Activated CD8-positive, alpha-beta memory T cell treated with anti-CD3 and anti-CD28 coated beads, Interleukin-2, amount 10 ng/mL, durations not matched to agents 7 days and 5 days (primary cell): Measurements from ENCODE around the gene MAPK1. TPM values are rescaled to one million over a fixed set of nuclear protein-coding genes. Genes with fewer than 3 reads are reported as not detected.
"Not testable (repeated sequence)": the region's sequence is repeated elsewhere in the genome, so short reads cannot be mapped to it uniquely, and the experiment has no call there.

Experiments used
- ATAC-seq: fragments of 150-1000 bp; cut with Tn5 transposase; one replicate; pipeline ENCODE4 v1.10.0; 2021; ENCODE audit warnings: moderate library complexity
- CTCF ChIA-PET: fragments of 350-600 bp; sonication (Branson Sonifier 250); formaldehyde crosslinking; loops from one replicate; lab custom pipeline; 2021; ENCODE audit warnings: antibody characterized with exemption; lab: Charles Lee
- DNase-seq: peaks from one replicate; pipeline ENCODE4 v3.0.0-alpha.2; 2020
- H3K27ac Mint-ChIP-seq: one replicate; pipeline ENCODE4 v1.8.0; 2021; ENCODE audit warnings: mild to moderate bottlenecking, mixed read lengths
- H3K27me3 Mint-ChIP-seq: one replicate; pipeline ENCODE4 v1.8.0; 2021; ENCODE audit warnings: mixed read lengths
- H3K36me3 Mint-ChIP-seq: one replicate; pipeline ENCODE4 v1.8.0; 2021; ENCODE audit warnings: mild to moderate bottlenecking, mixed read lengths
- H3K4me1 Mint-ChIP-seq: one replicate; pipeline ENCODE4 v1.8.0; 2021; ENCODE audit warnings: mixed read lengths
- H3K4me3 Mint-ChIP-seq: one replicate; pipeline ENCODE4 v1.8.0; 2021; ENCODE audit warnings: mild to moderate bottlenecking, moderate library complexity, mixed read lengths
- H3K9me3 Mint-ChIP-seq: one replicate; pipeline ENCODE4 v1.8.0; 2022; ENCODE audit warnings: low read depth, mixed read lengths
- total RNA-seq, 2 experiments: library from RNA; stranded (reverse); gene quantifications; one replicate each; pipeline ENCODE4 v1.2.3, GENCODE V29; 2021

The MAPK1 gene
- total RNA-seq, 2 experiments from 2014 or later: 110 to 112 TPM

DNA sequence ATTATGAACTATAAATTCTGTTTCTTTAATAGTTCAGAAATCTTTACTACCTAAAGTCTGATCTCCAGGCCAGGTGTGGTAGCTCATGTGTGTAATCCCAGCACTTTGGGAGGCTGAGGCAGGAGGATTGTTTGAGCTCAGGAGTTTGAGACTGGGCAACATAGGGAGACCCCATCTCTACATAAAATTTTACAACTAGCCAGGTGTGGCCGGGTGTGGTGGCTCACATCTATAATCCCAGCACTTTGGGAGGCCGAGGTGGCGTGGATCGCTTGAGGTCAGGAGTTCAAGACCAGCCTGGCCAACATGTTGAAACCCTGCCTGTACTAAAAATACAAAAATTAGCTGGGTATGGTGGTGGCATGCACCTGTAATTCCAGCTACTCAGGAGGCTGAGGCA is 5.3 kb upstream of the MAPK1 start:
- not testable (repeated sequence) for ATAC-seq, H3K9me3 Mint-ChIP-seq, H3K36me3 Mint-ChIP-seq, DNase-seq, H3K27ac Mint-ChIP-seq, H3K4me3 Mint-ChIP-seq
- H3K27me3 Mint-ChIP-seq: peaks cover 23% of the 10 kb centered on the region
- H3K4me1 Mint-ChIP-seq: peaks cover 28% of the 10 kb centered on the region
- CTCF ChIA-PET: interaction anchor here (0.8 to 1.5 kb wide), 2 partner anchors 64 to 80 kb away, joined by 3 read pairs; partner anchors contain the start of gene PPM1F

DNA sequence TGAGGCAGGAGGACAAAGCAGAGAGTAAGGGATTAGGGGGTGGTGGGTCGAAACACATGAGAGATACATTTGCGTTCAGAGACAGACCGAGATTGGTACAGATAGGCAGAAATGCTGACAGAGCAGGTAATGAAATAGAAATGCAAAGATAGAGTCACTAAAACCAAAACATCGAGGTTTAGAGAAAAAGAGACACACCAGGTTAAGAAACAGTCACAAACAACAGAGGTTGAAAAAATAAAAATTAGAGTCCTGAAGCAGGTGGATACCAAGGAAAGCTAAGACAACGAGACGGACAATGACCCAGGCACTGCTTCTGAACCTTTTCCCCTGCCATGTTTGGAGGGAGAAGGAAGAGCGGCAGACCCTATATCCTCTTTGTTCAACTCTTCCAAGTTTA is 1.2 kb upstream of the MAPK1 start:
- Mint-ChIP-seq H3K27ac (peak overlapping the region; percentile 49), H3K27me3 (peaks cover 20% of the 10 kb centered on the region), H3K36me3 (peaks cover 15% of the 10 kb centered on the region), H3K9me3 (no peaks in the 10 kb centered on the region), H3K4me3 (peak overlapping the region; percentile 27), H3K4me1 (peaks cover 26% of the 10 kb centered on the region)
- DNase-seq: no peak
- no peak for ATAC-seq
- CTCF ChIA-PET: interaction anchor here (0.6 to 2.0 kb wide), 4 partner anchors 9 to 119 kb away, joined by 3 to 8 read pairs (median 4); no protein-coding TSS in a partner anchor

DNA sequence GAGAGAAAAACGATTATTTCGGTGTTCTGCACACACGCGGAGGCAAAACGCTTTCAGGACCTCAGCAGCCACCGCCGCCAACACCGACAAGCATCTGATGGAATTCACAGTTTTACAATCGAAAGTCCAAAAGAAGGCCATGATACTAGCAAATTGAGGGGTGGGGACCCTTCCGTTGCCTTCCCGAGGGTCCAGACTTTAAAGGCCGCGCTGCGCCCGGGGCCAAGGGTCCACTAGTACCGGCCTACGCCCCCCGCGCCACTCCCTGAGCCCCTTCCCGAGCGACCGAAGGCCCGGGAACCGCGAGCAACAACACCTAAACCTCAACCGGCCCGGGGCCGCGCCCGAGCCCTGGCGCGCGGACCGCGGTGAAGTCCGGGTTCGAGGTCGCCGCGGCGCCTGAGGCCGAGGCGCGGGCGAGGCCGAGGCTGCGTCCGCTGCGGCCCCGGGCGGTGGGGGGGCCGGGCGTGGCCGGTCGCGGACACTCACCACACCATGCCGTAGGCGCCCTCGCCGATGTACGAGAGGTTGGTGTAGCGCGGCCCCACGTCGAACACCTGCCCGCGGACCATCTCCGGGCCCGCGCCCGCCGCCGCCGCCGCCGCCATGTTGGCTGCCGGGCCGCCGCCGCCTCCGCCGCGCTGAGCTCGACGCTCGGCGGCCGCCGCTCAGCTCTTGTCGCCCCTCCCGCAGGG is 465 bp downstream of the MAPK1 start:
- Mint-ChIP-seq H3K36me3 (peaks cover 22% of the 10 kb centered on the region), H3K27ac (peak overlapping the region; percentile 77), H3K27me3 (peaks cover 12% of the 10 kb centered on the region), H3K9me3 (no peaks in the 10 kb centered on the region), H3K4me1 (peaks cover 37% of the 10 kb centered on the region), H3K4me3 (peak overlapping the region; percentile 86)
- no peak for ATAC-seq
- CTCF ChIA-PET: interaction anchor here (1.1 to 2.0 kb wide), 5 partner anchors 9 to 220 kb away, joined by 3 to 8 read pairs (median 4); partner anchors contain the start of gene PPM1F
- DNase-seq: peak; percentile 58

DNA sequence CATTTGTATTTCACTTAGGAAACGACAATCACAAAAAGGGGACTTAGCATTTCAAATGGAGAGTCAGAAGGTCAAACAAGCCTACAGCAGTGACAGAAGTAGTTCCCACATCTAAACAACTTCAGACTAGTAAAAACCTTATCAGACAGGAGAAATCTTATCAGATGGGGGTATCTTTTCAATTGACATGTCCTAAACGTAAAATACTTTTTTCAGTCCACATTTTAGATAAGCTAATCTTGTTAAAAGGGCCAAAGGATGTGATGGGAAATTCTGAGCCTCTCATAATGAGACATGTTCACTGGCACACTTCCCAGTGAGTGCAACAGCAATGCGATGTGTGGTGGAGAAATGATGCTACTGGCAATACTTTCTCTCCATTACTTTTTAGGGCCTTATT is 2.4 kb downstream of the MAPK1 start:
- H3K27ac Mint-ChIP-seq: no peak overlapping the region
- DNase-seq: no peak
- peaks cover 6% of the 10 kb centered on the region for H3K27me3 Mint-ChIP-seq
- H3K9me3 Mint-ChIP-seq: no peaks in the 10 kb centered on the region
- no peak for ATAC-seq
- H3K4me1 Mint-ChIP-seq: peaks cover 50% of the 10 kb centered on the region
- CTCF ChIA-PET: interaction anchor here (1.0 to 2.2 kb wide), 2 partner anchors 73 to 97 kb away, joined by 4 to 6 read pairs; no protein-coding TSS in a partner anchor
- H3K4me3 Mint-ChIP-seq: peak overlapping the region; percentile 24
- H3K36me3 Mint-ChIP-seq: peaks cover 22% of the 10 kb centered on the region

DNA sequence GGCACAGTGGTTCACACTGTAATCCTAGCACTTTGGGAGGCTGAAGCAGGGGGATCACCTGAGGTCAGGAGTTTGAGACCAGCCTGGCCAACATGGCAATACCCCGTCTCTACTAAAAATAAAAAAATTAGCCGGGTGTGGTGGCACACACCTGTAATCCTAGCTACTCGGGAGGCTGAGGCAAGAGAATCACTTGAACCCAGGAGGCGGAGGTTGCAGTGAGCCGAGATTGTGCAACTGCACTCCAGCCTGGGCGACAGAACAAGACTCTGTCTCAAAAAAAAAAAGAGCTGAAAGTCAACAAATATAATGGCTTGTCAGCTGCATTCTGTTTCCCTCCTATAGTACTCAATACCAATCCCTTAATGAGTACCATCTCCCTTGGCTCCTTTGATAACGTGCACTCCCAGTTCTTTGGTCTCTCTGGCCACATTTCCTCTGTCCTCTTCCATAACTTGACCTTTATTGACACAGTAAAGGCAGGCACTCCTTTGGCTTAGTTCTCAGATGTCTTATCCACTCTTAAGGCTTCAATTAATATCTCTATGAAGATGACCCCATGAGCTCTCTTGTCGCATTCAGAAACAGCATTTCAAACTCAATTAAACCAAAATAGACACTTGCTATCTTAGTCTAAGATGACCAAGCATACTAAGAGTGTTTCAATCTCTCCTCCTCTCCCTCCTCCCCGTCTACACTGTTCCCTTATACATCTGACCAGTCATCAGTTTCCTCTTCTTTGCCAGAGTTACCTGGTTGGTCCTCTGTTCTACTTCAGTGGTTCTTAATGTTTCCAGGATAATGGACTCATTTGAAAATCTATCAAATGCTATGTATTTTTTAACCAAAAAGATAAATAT is 4.8 kb downstream of the MAPK1 start:
- no peaks in the 10 kb centered on the region for H3K9me3 Mint-ChIP-seq
- DNase-seq: no peak
- H3K4me3 Mint-ChIP-seq: no peak overlapping the region
- peaks cover 18% of the 10 kb centered on the region for H3K36me3 Mint-ChIP-seq
- peaks cover 61% of the 10 kb centered on the region for H3K4me1 Mint-ChIP-seq
- CTCF ChIA-PET: interaction anchor here (0.7 to 1.2 kb wide), 2 partner anchors 109 to 110 kb away, joined by 3 read pairs; no protein-coding TSS in a partner anchor
- ATAC-seq: no peak
- no peak overlapping the region for H3K27ac Mint-ChIP-seq
- H3K27me3 Mint-ChIP-seq: no peaks in the 10 kb centered on the region

DNA sequence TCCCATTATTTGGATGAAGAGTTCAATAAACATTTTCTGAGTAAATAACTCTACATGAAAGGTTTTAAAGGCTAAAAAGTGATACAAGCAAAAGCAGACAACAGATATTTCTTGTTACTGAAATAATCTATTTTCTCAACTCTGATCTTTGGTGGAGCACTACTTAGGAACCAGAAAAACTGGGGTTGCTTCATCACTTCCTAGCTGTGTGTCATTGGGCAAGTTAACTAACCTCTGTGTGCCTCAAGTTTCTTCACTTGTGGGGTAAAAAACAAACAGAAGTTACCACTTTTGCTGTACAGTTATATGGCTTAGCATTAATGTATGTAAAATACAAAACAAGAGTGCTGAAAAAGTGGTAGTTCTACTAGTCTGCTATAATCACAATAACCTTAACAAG is 5.6 kb downstream of the MAPK1 start:
- Mint-ChIP-seq H3K9me3 (no peaks in the 10 kb centered on the region), H3K4me3 (no peak overlapping the region), H3K27ac (no peak overlapping the region), H3K36me3 (peaks cover 18% of the 10 kb centered on the region), H3K4me1 (peaks cover 67% of the 10 kb centered on the region), H3K27me3 (no peaks in the 10 kb centered on the region)
- DNase-seq (no peak), ATAC-seq (no peak)
- CTCF ChIA-PET: interaction anchor here (0.7 kb wide), 1 partner anchor 110 kb away, joined by 3 read pairs; no protein-coding TSS in a partner anchor

DNA sequence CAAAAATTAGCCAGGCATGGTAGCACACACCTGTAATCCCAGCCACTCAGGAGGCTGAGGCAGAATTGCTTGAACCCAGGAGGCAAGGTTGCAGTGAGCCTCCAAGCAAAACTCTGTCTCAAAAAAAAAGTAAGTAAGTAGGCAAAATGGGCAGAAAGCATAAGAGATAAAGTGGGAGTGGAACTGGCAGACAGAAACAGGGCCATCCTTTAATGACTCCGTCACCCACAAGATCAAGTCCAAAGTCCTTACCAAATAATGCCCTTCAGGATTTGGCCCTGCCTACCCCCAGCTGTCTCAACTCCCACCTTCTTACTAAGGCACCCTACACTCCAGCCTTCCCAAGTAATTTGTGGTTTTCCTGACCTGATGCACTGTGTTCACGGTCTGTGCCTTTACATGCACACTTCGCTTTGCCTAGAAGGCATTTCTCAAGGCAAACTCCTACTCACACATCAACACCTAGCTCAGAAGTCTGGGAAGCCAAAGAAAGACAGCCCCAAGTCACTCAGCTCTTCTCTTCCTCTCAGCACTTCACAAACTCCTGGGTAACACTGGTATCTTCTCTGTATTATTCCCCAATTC is 6.1 kb downstream of the MAPK1 start:
- no peak overlapping the region for H3K4me3 Mint-ChIP-seq
- CTCF ChIA-PET: interaction anchor here (0.7 kb wide), 1 partner anchor 111 kb away, joined by 3 read pairs; no protein-coding TSS in a partner anchor

DNA sequence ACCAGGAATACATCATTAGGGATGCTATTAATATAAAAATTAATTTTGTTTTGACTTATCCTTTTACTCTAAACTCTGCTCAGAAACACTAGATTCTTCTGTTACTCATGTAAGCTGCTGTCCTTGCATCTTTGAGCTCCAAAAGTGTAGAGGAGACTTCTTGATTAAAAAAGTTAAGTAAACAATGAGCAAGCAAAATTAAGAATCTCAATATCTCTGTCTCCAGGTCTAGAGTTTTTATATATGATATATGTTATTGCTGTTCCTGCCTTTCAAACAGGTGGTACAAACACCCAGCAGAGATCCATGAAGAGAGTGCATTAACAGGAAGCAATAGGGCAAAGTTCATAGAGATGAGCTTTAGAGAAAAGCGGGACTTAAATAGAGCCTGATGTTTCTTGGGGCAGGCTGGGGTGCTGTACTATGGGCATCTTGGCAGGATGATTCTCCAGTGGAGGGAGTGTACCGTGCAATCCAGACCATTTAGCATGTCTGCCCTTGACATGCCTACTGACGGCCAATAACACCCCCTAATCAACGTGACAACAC is 6.9 kb downstream of the MAPK1 start:
- ATAC-seq: no peak
- no peak overlapping the region for H3K27ac Mint-ChIP-seq
- H3K27me3 Mint-ChIP-seq: no peaks in the 10 kb centered on the region
- CTCF ChIA-PET: interaction anchor here (1.4 kb wide), 2 partner anchors 92 to 99 kb away, joined by 3 to 5 read pairs; partner anchors contain the start of gene PPM1F
- H3K4me3 Mint-ChIP-seq: no peak overlapping the region
- DNase-seq: no peak
- H3K9me3 Mint-ChIP-seq: no peaks in the 10 kb centered on the region
- H3K4me1 Mint-ChIP-seq: peaks cover 72% of the 10 kb centered on the region
- H3K36me3 Mint-ChIP-seq: peaks cover 16% of the 10 kb centered on the region

More for the DNA sequence above, 6.1 kb downstream of the MAPK1 start:
- Mint-ChIP-seq H3K9me3 (no peaks in the 10 kb centered on the region), H3K27ac (no peak overlapping the region), H3K36me3 (peaks cover 18% of the 10 kb centered on the region), H3K27me3 (no peaks in the 10 kb centered on the region), H3K4me1 (peaks cover 71% of the 10 kb centered on the region)
- no peak for ATAC-seq
- DNase-seq: no peak

DNA sequence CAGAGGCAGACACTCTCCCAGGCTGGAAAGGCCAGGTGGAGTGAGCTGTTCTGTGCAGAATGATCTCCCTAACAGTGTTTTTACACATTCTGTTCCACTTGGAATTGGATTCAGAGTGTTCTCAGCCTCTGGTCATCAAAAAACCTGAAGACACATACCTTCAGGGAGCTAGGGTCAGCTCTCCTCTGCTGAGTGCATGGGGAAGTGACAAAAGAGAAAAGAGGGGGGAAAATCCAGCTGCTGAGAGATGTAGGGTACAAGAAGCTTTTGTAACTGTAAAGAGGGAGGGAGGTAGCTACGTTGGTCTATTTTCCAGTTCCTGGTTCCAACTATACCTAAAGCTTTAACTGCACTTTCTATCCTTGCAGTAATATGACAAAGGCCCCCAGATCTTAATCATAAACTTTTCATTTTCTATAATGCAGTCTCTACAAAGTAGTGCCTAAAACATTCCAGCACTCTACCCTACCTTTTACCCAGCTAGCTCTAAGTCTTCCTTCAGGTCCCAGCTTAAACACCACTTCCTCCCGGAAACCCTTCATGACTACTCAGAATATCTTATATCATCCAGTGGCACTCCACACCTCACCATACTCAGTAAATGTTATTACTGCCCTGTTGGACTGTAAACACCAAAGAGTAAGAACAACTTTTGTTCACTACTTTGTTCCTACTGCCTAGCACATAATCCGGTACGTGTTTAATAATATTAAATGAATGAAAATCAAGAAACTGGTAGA is 9.2 kb downstream of the MAPK1 start:
- peak overlapping the region; percentile 13 for H3K27ac Mint-ChIP-seq
- ATAC-seq (peak; percentile 49), DNase-seq (no peak)
- H3K27me3 Mint-ChIP-seq: no peaks in the 10 kb centered on the region
- H3K4me1 Mint-ChIP-seq: peaks cover 57% of the 10 kb centered on the region
- H3K4me3 Mint-ChIP-seq: no peak overlapping the region
- no peaks in the 10 kb centered on the region for H3K9me3 Mint-ChIP-seq
- CTCF ChIA-PET: interaction anchor here (2.0 kb wide), 1 partner anchor 10 kb away, joined by 8 read pairs; the partner anchor contains the start of gene MAPK1
- H3K36me3 Mint-ChIP-seq: peaks cover 9% of the 10 kb centered on the region

DNA sequence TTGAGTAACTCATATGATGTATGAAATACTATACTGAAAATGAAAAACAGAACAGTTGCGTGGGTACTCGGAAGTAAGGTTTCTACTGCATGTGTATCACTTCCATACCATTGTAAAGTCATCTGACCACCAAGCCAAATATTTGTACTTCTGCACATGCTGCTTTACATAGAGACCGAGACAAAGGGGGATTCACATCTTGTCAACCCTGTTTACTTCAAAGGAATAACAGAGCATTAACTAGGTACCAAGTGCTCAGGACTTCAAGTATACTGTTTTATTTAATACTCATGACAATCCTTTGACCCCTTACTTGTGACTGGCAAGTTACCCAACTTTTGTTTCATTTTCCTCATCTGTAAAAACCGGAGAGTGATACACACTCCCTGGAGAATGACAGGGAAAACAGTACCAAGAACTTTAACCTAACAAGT is 9.9 kb downstream of the MAPK1 start:
- CTCF ChIA-PET: interaction anchor here (2.0 kb wide), 1 partner anchor 10 kb away, joined by 8 read pairs; the partner anchor contains the start of gene MAPK1
- Mint-ChIP-seq H3K9me3 (no peaks in the 10 kb centered on the region), H3K4me3 (no peak overlapping the region), H3K36me3 (peaks cover 8% of the 10 kb centered on the region), H3K4me1 (peaks cover 54% of the 10 kb centered on the region), H3K27ac (no peak overlapping the region), H3K27me3 (no peaks in the 10 kb centered on the region)
- no peak for DNase-seq
- no peak for ATAC-seq

DNA sequence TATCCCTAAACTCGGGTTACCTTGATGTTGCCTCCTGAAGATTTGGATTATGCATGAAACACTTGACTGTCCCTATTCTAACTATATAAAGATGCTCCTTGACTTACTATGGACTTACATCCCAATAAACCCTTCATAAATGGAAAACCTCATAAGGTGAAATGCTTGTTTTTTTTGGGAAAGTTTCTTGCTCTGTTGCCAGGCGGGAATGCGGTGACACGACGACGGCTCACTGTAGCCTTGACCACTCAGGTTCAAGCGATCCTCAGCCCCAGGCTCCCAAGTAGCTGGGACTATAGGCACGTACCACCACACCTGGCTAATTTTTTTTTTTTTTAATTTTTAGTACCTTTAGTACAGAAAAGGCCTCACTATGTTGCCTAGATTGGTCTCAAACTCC is 10.6 kb downstream of the MAPK1 start:
- Mint-ChIP-seq H3K9me3 (no peaks in the 10 kb centered on the region), H3K4me1 (peaks cover 51% of the 10 kb centered on the region), H3K4me3 (no peak overlapping the region), H3K27ac (no peak overlapping the region), H3K27me3 (no peaks in the 10 kb centered on the region), H3K36me3 (peaks cover 11% of the 10 kb centered on the region)
- ATAC-seq (no peak), DNase-seq (no peak)
- CTCF ChIA-PET: interaction anchor here (2.0 kb wide), 1 partner anchor 11 kb away, joined by 8 read pairs; the partner anchor contains the start of gene MAPK1

DNA sequence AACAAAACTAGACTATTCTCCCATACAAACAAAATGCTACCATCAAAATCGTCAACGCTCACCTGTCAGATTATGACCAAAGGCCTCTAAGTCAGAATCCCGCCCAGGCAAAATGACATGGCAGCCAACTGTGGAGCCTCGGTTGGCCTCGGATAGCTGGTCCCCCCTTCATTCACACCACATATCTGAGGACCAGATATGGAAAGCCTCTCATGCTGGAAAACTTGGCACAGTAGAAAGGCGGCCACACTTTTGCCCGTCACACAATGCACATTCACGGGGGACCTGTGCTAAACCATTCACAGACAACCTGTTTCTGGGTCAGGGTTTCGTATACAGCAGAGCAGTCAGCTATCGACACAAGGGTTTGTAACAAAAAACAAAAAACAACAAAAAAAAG is 11.2 kb downstream of the MAPK1 start:
- no peaks in the 10 kb centered on the region for H3K27me3 Mint-ChIP-seq
- CTCF ChIA-PET: no interaction called here
- DNase-seq: no peak
- ATAC-seq: no peak
- peaks cover 14% of the 10 kb centered on the region for H3K36me3 Mint-ChIP-seq
- H3K4me3 Mint-ChIP-seq: no peak overlapping the region
- no peaks in the 10 kb centered on the region for H3K9me3 Mint-ChIP-seq
- no peak overlapping the region for H3K27ac Mint-ChIP-seq
- H3K4me1 Mint-ChIP-seq: peaks cover 47% of the 10 kb centered on the region
